HCEC 1CT (cell line): ENCODE measurements around the gene PAXIP1.

ENCODE experiments used
- DNase-seq: peaks from one replicate; pipeline ENCODE4 v3.0.0-alpha.2; 2017

PAXIP1 gene

DNA sequence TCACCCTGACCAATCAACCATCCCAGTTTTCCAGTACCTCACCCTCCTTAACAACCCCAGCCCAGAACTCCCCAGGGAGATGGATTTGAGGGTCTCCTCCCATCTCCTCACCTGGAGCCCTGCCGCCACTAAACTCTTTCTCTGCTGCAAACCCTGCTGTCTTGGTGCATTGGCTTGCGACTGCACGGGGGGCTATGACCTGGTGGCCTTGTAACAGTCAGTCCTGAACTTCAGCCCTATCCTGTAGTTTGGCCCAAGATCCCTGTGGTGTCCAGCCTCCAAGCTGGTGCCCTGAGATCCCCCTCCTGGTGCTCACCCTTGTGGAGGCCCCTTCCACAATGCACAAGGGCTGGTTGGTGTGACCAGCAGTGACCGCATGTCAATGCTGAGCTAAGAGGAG lies 91.9 kb downstream of the PAXIP1 start:
- no peak for DNase-seq

DNA sequence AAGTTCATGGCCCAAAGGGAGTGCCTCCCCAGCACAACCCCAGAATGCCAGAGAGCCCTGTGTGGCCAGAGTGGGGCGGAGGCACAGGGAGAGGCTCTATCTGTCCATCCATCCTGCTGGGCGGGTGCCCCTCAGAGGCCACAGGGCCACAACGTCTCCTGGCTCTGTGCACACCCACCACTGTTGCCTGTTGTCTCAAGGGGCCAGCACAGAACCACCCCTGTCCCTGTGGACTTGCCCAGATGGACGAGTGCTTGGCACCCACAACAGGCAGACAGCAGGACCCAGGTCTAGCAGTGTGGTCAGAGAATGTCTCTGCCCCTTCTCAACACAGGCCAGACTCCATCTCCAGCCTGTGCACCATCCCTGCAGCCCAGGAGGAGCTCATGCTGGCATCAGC lies 92.8 kb downstream of the PAXIP1 start:
- DNase-seq = no peak

DNA sequence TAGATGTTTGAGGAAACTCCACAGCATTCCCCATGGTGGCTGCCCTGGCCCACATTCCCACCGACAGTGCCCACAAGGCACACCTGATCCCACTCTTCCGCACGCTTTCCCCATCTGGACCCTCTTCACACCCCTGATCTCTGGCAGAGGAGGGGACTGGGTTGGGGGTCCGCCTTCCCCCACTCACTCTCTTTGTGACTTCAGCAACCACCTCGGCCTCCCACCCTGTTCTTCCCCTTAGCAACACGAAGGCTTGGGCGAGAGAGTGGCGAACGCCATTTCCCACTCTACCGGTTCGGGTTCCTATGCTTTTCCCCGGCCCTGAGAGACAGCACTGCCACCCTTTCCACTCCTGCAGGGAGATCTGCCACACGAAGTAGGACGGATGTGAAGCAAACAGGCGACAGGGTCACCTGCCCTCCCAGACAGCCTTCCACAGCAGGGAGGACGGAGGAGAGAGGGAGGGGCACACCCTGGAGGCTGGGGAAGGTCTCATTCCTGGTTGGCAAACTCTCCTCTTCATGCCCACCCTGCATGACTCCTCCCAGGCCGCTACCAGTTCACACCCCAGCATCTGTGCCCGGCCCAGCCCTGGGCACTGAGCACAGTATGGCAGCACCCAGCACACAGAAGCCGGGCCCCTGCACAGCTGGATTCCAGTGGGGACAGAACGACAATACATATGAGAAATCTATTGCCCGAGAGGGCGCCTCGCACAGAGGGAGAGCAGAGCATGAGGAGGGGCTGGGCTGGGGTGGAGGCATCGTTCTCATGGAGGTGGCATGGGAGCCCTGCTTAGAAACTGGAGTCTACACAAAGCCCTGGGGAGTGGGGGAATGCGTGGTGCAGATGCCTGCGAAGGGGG lies 93.5 kb downstream of the PAXIP1 start:
- no peak for DNase-seq

DNA sequence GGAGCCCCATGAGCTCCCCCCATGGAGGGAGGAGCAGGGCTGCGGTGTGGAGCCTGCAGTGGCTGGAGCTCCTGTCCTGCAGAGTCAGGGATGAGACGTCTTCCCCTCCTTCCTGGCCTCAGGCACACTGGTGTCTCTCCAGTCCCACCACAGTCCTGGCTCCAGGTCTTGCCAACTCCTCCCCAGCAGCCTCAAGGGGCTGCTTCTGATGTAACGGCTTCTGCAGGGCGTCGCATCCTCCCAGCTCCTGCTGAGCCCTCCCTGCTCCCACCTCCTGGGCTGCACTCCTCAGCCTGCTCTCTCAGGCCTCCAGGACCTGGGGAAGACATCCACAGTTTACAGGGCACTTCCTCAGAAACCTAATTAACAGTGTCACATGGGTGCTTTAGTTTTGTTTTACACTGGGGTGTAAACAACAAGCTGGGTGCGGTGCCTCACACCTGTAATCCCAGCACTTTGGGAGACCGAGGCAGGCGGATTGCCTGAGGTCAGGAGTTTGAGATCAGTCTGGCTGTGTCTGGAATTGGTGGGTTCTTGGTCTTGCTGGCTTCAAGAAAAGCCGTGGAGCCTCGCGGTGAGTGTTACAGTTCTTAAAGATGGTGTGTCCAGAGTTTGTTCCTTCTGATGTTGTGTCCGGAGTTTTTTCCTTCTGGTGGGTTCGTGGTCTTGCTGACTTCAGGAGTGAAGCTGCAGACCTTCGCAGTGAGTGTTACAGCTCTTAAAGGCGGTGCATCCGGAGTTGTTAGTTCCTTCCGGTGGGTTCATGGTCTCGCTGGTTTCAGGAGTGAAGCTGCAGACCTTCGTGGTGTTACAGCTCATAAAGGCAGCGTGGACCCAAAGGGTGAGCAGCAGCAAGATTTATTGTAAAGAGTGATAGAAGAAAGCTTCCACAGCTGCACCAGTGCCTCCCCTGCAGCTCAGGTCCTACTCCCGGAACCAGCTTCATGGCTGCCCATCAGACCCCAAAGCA lies 95.0 kb downstream of the PAXIP1 start:
- no peak for DNase-seq

DNA sequence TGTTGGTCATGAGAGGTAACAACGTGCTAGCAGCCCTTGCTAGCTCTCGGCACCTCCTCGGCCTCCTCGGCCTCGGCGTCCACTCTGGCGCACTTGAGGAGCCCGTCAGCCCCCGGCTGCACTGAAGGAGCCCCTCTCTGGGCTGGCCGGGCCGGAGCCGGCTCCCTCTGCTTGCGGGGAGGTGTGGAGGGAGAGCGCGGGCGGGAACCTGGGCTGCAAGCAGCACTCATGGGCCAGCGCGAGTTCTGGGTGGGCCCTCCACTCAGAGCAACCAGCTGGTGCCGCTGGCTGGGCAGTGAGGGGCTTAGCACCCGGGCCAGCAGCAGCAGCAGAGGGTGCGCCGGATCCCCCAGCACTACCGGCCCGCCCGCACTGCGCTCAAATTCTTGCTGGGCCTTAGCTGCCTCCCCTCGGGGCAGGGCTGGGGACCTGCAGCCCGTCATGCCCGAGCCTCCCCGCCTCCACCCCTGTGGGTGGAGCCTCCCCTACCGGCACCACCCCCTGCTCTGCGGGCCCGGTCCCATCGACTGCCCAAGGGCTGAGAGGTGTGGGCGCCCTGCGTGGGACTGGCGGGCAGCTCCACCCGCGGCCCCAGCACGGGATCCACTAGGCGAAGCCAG lies 96.1 kb downstream of the PAXIP1 start:
- DNase-seq = no peak

DNA sequence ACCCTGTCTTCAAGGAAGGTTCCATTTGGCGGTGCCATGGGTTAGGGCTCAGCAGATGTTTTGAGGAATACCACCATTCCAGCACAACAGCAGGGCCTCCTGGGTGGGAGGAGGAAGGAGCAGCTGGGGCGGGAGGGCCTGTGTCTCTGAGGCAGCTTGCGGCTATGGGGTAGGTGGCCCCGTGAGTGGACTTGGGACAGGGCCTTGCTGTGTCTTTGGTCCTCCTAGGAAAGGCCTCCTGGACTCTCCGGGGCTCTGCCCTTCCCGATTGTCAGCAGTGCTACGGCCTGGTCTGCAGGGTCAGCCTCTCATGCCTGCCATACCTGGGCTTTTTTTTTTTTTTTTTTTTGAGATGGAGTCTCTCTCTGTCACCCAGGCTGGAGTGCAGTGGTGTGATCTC lies 96.7 kb downstream of the PAXIP1 start:
- no peak for DNase-seq

DNA sequence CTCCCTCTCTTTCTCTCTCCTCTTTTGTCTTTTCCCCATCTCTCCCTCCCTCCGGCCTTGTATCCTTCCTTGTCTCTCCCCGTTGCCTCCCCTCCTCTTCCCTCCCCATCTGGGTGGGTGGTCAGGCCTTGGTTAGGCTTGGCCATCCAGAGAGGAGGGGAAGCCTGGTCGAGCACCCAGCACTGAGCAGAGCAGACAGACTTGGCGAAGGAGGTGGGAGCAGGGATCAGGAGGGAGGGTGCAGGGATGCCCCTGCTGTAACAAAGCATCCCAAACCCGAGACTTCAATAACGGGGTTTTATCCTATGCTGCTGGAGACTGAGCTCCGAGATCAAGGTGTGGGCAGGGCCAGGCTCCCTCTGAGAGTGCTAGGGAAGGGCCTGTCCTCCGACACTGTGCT lies 97.3 kb downstream of the PAXIP1 start:
- DNase-seq = no peak

DNA sequence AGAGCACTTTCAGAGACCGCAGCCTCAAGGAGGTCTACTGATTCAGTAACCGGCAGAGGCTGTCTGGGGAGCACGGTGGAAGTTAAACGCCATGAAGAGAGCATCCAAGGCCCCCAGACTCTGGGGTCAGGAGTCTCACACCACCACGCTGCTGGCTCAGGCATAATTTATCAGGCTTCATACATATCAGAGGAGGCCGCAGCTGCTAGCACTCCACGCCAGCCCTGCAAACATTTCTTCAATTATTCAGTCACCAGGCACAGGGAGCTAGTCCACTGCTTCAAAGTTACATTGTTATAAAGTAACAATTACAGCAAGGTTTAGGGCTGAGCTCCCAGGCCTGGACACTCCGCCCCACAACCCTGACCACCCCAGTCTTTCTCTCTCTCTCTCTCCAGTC lies 97.8 kb downstream of the PAXIP1 start:
- DNase-seq = no peak

DNA sequence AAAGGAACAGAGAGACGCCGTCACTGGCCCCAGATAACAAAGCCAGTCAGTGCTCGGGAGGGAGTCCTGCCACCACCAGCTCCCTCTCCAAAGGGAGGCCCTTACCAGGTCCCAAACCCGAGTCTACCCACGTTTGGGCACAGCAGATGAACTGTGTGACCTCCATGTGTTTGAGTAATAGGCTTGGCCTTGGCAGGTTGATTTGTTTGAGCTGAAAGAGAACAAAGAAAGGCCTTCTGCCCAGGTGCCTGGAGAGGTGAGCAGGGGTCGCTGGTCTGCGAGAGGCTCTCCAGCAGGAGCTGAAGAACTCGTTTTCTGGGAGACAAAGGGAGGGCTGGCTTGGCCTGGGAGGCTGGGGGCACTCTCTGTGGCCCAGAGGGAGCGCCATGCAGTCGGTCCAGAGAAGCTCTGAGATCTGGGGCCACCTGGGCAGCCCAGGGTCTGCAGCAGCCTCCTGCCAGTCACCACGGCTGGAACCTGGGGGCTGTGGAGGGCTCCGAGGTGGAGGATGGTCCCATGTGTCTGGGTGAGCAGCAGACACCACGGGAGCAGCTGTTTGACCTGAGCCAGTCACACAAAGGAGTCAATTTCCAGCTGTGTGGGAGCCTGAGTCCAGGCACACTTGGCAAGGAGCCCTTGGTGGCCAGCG lies 99.7 kb downstream of the PAXIP1 start:
- DNase-seq = no peak

DNA sequence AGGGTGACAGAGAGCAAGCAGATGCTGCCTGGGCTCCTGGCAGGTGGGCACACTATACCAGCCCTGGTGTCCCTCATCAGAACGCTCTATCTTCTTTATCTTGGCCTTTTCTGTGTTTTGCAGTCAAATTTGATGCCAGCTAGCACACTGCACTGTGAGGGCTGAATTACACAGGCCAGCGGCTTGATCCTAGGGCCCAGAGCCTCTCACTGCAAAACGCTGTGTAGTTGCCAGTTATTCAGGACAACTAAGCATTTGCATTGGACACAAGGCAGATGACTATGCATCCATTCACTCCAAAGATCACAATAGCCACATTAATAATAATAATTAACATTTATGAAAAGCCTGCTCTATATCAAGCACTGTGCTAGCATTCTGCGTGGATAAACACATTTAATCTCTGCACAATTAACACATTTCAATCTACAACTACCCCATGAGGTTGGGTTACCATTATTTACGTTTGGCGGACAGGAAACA lies 100.3 kb downstream of the PAXIP1 start:
- no peak for DNase-seq

DNA sequence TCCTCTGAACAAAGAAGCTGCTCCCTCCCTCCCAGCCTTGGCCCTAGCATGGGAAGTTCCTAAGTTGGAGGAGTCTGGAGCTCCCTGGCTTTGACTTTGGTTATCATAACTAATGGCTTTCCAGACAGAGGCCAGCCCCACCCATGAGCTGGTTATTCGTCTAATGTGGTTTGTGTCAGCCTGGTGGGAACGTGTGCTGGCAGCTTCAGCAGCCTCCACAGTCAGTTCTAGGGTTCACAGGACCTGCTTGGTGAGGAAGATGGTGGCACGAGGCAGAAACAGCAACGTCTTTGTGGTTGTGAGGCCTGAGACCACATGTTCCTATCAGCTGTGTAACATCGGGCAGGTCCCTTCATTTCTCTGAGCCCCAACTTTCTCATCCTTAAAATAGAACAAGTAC lies 103.1 kb downstream of the PAXIP1 start:
- DNase-seq = no peak

DNA sequence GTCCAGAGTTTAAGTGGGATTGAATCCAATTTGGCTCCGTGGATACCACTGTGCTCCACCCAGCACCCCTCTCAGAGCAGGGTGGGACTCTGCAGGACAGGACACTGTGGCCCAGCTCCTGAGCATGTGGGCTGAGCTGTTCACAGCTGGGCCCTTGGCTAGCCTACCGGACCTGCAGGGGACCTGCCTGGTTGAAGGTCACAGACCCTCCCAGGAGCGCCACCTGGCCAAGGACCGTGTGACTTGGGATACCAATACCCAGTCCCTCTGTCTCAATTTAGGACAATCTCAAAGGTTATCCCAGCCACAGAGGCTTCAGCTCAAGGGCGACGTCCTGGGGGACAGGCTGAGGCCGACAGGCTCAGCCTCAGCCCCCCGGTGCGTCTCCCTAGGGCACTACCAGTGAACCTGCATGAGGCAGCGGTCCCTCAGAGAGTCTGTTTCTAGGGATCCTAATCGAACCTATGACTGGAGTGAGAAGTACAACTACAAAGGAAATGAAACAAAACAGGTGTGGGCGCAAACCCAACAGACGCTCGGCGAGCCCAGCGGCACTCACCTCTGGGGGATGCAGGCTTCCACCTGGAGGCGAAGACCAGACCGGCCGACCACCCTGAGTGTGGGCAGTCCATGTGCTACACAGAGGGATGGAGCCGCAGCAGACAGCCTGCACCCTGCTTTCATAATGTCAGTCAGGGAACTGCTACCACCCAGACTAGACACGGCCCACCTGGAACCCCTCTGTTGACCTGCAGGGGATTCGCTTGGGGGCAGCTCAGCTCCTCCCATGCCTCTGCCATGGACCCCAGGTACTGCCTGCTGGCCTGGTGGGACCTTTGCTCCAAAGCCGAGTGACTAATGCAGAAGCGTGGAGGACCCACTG lies 103.7 kb downstream of the PAXIP1 start:
- DNase-seq = no peak

DNA sequence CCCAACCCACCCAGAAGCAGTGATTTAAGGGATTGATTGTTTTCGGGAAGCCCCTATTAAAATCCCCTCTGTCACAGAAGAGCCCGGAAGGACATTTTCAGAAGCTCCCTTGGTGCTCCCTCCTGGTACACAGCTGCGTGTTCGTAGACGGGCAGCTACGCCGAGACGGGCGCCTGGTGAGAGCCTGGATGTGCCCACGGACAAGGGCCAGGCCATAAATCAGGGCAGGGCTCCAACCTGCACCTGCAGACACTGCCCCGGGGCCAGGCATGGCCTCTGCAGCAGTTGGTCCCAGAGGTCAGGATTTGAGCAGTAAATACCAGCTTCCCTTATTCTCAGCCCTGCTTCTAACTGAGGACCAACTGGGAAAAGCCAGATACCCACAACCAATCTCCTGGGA lies 106.8 kb downstream of the PAXIP1 start:
- no peak for DNase-seq
